ENCODE measurements around the gene CBX2.

GRCh38 chr17:79814974-79815835 is 37.3 kb downstream of the CBX2 start:
- TF ChIP-seq EZH2 (IDR thresholded peaks at IDR 0.05) (no peak), POLR2AphosphoS5 (IDR thresholded peaks at IDR 0.05; ENCODE audit: borderline replicate concordance, low read depth, low read length) (no peak), FOXP2 (optimal IDR thresholded peaks at IDR 0.05; ENCODE audit: control extremely low read depth, extremely low read length, insufficient read depth) (no peak)
